ENCODE data around the gene BAD.

GRCh38 chr11:64322925-64323260, 38.4 kb upstream of the BAD start:
- no peak for TF ChIP-seq CTCF (IDR thresholded peaks at IDR 0.05)
- TF ChIP-seq POLR2A (IDR thresholded peaks at IDR 0.05), result no peak
